Amniotic epithelial cell (primary cell): Measurements from ENCODE around the gene TAGLN.

Source experiments
- DNase-seq: peaks from one replicate; pipeline ENCODE4 v3.0.0-alpha.2; 2010; ENCODE audit warnings: low read depth

The TAGLN gene

DNA sequence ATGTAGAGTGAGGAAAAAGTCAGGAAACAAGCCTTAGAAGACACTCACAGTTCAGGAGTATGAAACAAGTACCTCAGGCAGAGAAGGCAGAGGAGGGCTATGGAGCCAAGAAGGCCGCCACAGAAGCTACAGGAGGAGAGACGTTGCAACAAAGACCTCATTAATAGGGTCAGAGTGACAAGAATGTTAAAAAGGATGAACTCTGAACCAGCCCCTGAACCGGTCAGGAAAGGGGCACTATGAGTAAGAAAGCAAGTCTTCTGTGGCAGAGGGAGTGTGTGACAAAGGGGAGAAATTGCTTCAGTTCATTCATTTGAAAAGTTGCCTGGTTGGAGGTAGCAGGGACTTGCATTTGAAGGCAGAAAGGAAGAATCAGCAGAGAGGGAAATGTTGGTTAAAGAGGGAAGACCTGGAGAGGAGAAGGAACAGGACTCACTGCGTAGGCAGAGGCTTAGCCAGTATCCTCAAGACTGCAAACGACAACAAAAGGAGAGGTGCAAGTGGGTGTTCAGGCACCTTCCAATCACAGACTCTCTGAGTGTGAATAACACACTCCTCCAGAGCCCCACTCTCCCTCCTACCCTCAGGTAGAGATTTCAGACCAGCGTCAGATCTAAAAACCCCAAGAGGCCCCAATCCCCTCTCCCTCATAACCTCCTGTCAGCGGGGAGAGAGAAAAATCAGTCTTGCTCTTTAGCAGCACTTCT, 15.4 kb downstream of the TAGLN start:
- no peak for DNase-seq

DNA sequence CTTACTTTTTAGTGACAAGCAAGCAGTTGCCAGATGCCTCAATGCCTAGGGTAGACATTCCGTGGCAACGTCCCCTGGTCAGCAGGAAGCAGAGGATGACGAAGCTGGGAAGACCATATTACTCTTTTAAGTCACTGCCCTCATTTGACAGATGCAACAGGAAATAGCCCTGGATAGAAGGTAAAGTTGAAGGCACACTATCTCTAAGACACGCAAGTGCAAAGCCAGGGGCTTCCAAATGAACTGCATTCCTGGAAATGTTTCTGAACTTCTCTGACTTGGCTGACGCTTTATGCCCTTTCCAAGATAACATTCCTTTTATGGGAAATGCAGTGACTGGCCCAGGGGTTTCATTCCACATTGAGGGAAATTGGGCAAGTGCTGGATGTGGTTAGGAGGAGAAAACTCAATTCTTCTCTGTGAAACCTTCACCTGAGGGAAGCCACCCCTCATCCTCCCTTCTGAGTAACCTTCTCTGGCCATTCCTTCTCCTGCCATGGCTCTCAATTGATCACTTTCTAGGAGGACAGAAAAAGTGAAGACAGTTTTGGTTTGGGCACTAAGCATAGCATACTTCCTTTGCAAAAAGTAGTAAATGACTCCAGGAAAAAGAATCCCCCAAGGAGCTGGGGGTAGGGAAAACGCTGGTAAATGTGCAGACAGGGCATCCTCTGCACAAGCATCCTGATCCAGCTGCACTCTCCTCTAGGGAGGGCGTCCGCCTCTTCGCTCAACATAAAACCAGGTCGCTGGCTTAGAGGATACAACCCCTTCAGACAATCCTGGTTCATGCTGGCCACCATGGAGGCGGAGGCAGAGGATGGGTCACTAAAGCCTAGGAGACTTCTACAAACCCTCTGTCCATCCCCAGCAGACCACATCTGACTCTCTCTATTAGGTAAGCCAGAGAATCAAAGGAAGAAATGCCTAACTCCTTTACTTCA, 18.2 kb downstream of the TAGLN start:
- peak; percentile 89 for DNase-seq

DNA sequence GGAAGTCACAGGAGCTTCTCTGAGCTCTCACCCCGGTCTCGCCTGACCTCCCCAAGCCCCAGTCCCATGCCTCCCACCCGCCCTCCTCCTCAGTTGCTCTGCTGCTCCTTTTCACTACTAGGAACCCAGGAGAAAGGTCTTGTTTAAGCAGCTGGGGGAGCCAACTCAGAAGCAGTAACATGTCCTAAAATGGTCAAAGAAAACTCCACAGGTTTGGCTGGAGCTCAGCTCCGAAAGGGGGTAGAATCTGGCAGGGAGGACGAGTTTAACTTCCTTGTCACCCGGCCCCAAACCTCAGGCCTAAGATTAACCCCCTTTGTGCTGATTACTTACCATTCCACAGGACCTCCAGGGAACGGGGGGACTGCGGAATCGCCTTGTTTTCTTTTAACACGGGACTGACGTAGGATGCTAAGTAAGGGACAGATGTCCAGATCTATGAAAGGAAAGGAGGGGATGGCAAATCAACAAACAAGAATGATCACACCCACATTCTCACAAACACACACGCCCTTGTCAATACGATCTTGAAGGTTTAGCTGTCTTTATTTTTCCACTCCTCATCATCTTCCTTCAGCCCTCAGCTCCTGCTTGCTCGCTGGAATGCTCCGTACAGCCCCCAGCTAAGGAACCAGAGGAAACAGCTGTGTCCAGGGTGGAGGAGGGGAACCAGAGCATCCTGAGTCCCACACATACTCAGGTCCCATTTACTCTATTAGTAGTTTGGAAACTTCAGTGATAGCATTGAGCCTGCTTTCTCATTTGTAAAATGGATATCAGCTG, 19.2 kb downstream of the TAGLN start:
- no peak for DNase-seq

DNA sequence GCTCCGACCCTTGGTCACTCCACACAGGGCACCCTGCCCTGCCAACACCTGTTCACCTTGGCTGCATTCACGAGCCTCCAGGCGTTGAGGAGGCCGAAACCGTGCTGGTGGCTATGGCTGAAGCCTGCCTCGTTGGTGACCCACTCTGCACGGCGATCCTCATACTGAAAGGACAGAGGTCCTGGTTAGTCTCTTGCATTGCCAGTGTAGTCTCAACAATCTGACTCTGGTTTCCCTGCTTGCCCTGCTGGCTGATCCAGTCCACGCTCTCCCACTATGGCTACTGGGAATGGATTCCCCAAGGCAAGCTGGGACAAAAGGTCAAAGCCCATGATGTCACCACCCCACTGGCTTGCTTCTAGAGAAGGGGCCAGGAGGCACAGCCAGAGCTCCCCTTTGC, 19.8 kb downstream of the TAGLN start:
- no peak for DNase-seq

DNA sequence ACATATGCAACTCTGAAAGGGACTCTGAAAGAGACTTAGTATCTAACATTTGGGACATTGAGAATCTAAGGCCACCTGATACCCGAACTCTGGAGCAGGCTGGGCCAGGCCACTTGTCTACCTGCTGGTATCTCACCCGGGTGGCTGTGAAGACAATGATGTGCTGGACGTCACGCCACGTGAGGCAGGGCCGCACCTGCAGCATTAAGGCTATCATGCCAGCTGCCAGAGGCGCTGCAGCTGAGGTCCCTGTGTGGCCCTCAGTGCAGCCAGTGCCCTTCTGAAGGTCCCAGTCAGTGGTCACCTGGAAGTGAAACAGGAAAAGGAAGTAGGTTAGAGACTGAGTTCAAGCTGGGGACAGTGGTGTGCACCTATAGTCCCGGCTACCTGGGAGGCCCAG, 20.3 kb downstream of the TAGLN start:
- no peak for DNase-seq

DNA sequence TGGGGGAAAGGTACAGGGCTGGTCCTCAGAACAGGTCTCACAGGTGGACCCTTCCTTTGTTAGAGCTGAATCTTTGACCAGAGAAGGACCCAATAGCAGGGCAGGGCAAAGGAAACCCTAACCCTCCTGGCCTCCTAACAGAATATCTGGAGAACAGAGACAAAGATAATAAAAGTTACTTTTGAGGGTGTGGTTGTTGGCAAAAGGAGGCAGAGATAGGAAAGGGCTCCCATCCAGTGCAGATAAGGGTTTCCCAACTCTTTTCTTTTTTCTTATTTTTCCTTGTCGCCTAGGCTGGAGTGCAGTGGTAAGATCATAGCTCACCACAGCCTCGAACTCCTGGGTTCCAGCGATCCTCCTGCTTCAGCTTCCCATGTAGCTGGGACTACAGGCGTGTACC, 20.8 kb downstream of the TAGLN start:
- DNase-seq, result no peak

DNA sequence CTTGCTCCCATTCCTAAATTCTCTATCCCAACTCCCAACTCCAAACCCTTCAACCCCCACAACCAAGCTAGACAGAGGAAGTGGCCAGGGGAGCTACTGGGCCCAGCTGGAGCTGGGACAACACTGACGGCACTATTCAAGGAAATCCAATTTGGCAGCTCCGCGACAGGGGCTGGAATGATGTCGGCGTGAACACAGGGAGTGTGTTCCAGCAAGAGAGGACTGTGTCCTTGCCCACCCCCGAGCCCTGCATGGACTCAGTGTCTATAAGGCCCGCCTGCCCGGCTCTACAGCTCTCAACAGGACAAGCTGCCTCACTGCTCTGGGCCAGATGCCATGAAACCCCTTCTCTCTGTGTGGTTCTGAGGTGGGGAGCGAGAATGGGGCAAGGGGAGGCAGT, 21.4 kb downstream of the TAGLN start:
- no peak for DNase-seq

DNA sequence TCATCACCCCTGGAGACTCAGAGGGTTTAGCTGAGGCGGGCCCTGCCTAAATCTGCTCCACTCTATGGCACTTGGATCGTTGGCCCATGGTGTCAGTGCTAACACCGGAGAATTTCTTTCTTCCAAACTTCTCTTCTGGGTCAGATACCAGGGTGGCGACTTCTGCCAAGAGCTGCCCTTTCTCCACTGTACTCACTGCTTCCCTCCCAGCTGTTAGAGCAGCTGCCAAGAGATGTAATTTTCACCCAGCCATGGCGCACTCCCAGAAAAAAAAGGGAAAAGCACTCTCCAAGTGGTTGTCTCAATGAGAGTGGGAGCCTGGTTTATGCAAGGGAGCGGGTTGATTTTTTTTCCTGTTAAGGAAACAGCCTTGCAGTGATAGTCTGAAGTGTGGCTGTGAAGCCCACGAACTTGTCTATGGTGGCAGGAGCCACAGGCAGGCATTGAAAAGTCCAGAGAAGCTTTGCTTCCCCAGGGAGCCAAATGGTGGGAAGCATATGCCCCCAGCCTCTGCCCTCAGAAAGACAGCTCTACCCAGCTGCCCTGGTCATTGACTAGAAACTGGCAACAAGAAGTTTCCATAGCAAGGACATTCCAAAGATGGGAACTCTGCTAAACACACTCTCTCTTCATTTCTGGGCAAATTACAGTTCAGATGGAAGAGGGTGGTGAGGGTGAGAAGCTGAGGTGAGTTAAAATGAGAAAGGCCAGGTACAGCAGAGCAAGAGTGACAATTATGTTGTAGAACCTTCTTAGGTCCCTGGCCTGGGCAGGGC, 22.0 kb downstream of the TAGLN start:
- DNase-seq, result no peak

DNA sequence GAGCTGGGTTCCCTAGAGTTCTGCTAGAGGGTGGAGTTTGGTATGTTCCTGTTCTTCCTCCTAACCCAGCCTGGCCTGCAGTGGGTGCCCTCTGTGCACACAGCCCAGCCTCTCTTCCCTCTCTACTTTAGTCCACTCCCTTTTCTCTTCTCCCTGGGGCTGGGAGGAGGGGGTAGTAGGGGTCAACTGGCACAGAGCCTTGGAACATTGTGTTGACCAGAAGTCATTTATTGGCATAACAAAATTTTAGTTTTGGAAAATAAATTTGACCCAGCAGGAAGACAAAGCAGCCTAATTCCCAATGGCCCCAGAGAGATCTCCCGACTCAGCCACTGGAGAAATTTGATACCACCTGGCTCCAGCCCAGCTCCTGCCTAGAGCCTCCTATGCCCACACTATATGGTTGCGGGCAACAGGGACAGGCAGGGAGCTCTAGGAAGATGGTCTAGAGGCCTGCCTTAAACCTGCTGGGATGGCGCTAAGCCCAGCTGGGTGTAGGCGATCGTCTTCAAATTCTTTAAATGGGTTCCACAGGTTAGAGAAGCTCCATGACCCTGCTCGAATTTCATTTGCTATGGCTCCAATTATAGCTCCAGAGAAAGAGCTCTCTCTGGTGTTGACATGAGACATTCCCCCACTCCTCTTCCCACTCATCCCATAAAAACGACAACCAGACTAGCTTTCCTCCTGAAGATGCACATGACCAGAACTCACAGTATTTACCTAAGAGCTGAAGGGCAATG, 22.8 kb downstream of the TAGLN start:
- DNase-seq, result no peak

DNA sequence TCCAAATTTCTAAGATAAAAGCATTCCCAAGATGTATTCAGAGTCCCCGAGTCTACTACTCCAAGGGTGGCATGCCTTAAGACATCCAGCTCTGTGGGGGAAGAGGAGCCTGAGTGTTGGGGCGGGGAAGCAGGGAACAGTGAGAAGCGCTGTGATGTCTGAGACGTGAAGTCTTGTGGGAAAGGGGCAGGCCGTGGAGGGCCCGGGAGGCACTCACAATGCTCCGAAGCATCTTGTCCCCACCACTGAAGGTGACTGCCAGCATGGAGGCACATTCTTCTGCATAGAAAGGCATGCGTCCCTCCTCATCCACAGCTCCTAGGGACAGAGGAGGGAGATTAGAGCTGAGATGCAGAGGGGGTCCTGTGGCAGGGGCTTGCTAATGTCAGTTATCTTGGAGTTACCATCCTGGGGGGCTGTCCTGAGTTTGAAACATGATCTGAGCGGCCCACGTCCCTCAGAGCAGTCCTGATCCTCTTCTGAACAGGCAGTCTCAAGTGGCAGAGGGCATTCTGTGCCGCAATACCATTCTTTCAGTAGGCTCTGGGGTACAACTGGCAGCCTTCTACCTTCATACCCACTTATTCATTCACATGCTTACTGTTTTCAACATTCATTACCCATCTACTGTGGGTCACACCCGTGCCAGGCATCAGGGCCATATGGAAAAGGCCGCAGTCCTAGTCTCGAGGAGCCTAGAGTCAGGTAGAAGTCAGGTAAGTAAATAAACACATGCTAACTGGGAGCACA, 24.0 kb downstream of the TAGLN start:
- no peak for DNase-seq

DNA sequence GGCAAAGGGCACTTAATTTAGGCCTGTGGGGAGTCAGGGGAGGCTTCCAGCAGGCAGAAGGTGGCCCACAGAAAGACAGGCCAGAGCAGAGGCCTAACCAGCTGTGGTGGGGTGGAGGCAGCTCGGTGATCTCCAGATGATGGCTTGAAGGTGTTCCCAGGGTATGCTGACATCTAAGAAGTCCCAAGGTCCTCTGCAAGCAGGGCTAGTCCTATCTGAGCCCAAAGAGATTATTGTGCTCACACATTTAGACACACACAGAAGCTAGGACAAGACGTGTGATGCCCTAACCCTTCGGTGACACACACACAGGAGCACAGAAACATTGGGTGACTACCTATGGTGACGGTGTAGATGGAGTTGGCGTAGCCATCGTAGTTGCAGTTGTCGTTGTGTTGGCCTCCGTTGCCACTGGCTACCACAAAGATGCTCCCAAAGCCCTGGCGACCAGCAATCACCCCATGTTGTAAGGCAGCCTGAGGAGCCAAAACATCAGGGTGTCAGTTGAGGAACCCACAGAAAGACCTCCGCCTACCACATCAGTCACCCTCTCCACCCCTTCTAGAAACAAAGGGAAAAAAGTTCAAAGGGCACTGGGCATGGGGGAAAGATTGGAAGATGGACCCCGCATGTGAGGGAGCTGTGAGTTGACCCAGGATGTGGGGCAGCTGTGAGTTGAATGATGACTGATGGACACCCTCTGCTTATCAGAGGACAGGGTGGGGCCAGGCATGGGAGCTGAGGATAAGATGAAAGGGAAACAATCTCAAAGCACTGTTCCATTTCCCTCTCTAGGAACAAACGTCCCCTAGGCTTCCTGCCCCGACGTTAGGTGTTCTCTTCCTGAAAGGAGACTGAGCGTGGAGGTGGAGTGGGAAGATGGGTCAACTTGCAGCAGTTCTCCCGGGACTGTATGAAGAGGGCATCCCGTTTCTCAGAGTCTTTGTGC, 24.8 kb downstream of the TAGLN start:
- no peak for DNase-seq

DNA sequence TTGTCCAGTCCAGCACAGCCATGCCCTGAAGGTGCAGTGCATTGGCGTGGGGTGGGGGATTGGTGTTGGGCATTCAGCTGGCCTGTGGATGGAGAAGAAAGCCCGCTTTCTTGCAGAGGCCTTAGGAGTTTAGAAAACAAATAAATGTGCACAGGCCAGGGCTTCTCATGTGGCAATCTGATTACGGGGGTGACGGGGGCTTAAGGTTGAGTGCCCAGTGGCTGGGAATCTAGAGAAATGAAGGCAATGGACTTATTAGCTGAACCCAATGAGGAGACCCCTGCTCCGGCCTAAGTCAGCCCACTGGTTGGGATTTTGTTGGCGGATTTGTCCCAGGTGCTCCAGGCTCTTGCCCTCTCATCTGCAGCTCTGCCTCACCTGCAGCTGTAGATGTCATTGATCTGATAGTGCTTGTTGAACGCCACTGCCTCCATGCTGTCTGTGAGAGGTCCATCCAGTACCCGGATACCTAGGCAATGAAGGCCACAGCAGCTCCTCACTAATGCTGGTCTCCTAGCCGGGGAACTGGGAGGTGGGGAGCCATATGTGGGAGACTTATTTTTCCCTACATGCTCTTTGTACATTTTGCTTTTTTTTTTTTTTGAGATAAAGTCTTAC, 26.5 kb downstream of the TAGLN start:
- no peak for DNase-seq

DNA sequence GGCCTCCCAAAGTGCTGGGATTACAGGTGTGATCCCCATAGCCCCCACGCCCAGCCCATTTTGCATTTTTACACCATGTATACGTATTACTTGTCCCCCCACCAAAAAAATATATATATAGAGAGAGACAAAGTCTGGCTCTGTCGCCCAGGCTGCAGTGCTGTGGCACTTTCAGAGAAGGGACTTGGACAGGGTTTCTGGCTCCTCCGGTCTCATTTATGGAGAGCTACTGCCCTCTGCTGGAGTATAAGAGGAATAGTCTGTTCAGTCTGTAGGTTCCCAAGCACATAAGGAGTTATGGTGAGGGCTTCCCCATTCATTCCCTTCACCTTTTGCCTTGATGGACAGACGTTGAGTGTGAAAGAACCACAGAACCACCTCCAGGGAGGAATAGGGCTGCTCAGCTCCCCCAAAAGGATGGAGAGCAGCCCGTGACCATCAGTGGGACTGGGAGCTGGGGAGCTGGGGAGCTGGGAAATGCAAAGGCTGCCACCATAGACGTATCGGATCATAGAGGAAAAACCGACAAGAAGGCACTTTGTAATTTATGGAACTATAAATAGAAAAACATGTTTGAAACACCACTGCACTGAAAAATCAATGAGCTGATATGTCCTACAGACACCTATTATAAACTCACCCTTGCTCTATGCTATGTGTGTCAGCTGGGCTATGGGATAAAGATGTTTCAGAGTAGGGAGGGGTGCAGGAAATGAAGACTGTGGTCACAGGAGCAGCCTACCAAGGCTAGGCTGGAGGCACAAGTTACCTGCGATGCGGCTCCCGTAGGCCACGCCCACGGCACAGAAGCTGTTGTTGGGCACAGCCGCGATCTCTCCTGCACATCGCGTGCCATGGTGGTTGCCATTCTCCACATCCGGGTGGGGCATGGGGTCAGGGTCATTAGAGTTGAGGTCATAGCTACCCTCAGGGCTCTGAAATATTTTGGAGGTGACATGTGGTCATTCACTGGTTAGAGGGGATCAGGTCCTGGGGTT, 27.5 kb downstream of the TAGLN start:
- DNase-seq, result peak; percentile 64

DNA sequence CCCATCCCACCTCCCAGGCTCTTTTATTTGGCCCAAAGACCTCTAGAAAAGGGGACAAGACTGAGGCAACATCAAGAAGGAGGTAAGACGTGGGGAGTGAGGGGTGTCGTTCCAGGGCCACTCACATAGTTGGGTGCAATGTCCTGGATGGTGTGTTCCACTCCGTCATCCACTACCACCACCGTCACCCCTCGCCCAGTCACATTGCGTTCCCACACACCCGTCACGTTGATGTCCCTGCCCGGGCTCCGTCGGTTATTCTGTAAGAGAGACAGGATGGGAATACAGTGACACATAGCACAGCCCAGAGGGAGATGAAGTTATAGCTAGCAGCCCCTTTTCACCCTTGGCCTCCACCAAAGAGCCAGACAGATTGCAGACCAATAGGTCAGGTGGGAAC, 28.9 kb downstream of the TAGLN start:
- DNase-seq, result no peak

DNA sequence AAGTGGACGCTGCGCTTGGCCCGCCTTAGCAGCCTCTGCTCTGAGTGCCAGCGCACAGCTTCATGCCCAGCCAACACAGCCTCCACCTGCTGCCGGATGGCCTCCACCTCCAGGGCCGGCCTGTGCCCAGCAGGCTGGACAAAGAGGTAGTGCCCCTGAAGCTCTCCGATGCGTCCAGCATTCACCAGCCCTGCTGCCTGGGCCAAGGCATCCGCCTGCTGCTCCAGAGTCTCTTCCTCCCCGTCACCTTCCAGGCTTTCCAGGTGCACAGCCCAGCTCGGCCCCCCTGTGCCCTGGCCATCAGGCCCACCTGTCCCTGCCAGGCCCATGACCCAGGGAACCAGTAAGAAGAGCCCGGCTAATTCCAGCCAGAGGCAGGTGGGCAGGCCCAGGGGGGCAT, 30.2 kb downstream of the TAGLN start:
- DNase-seq, result no peak

DNA sequence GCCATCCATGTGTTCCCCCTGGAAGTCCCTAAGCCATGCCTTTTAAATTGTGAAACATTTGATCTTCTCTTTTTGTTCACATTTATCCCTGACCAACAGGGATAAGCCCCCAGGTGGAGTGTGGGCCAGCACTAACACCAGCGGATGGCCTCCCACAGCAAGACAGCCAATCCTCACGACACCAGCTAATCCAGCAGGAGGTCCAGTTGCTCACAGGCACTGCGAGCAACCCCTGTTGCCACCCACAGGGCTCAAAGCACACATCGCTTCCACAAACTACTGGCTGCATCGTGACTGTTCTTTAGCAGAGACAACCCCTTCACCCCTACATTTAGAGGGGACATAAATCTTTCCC, 30.7 kb downstream of the TAGLN start:
- no peak for DNase-seq

DNA sequence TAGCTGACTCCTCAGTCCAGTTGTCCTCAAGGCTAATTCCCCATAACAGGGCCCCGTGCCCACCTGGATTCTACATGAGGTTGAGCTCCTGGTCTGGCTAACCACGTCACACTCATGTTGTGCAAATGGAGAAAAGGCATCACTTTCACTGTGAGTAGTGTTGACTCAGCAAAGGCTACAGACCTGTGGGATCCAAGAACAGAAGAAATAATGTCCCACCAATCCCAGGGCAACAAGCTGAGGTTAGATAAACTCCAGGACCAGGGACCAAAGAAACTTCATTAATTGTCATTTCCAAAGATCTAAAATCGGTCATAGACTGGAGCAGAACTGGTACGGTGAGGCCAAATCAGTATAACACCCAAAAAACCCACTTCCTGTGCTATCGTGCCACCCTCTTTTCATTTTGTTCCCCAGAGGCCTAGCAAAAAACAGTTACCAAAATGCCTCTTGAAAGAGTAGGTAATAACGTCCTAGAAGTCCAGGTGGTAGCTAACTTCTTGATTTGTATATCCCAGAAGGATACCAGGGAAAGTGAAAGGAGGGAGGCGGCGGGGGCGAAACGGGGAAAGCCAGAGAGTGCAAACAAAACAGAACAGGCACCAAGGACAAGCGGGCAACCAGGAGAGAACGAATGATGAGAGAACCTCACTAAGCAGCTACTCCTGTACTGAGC, 31.3 kb downstream of the TAGLN start:
- DNase-seq, result peak; percentile 43
